NCI-H2196 (cell line): Measurements from ENCODE around the gene HSDL2.

Source experiments
- DNase-seq: peaks from one replicate; lab custom pipeline; 2025; ENCODE audit not compliant: unreplicated experiment; lab: John Stamatoyannopoulos, UW

Gene HSDL2

GRCh38 chr9:112443636-112444035, 63.7 kb downstream of the HSDL2 start:
- no peak for DNase-seq

GRCh38 chr9:112445196-112445595, 65.3 kb downstream of the HSDL2 start:
- no peak for DNase-seq

- DNase-seq, result no peak
These were observed 66.2 kb downstream of the HSDL2 start for GRCh38 chr9:112446080-112446479.

- no peak for DNase-seq
These were observed 66.6 kb downstream of the HSDL2 start for GRCh38 chr9:112446526-112446925.

- no peak for DNase-seq
These were observed 67.4 kb downstream of the HSDL2 start for GRCh38 chr9:112447283-112447761.

GRCh38 chr9:112462855-112463254, 82.9 kb downstream of the HSDL2 start:
- no peak for DNase-seq

- no peak for DNase-seq
These were observed 85.4 kb downstream of the HSDL2 start for GRCh38 chr9:112465352-112465751.

- DNase-seq, result no peak
These were observed 93.1 kb downstream of the HSDL2 start for GRCh38 chr9:112472996-112473395.

- no peak for DNase-seq
These were observed 94.1 kb downstream of the HSDL2 start for GRCh38 chr9:112473986-112474385.

- no peak for DNase-seq
These were observed 95.4 kb downstream of the HSDL2 start for GRCh38 chr9:112475318-112475717.

- no peak for DNase-seq
These were observed 97.4 kb downstream of the HSDL2 start for GRCh38 chr9:112477330-112477729.

- DNase-seq, result no peak
These were observed 99.3 kb downstream of the HSDL2 start for GRCh38 chr9:112479221-112479620.

- no peak for DNase-seq
These were observed 104.7 kb downstream of the HSDL2 start for GRCh38 chr9:112484607-112485006.

- DNase-seq, result no peak
These were observed 105.7 kb downstream of the HSDL2 start for GRCh38 chr9:112485574-112485973.

- peak; percentile 82 for DNase-seq
These were observed 106.5 kb downstream of the HSDL2 start, which contains the start of gene KIAA1958 for GRCh38 chr9:112486221-112487007. Gene KIAA1958, plus strand, starts transcription at chr9:112486827. Its CDS starts 87,254 bp downstream, at chr9:112574081.

GRCh38 chr9:112487008-112487798, 107.3 kb downstream of the HSDL2 start:
- peak; percentile 56 for DNase-seq

GRCh38 chr9:112487799-112488340, 108.0 kb downstream of the HSDL2 start:
- no peak for DNase-seq

GRCh38 chr9:112489039-112489546, 109.2 kb downstream of the HSDL2 start:
- no peak for DNase-seq

GRCh38 chr9:112489876-112490666, 110.2 kb downstream of the HSDL2 start:
- DNase-seq, result no peak

GRCh38 chr9:112493393-112494137, 113.7 kb downstream of the HSDL2 start:
- DNase-seq, result no peak
